Mesenchymal stem cell (in vitro differentiated cells and primary cell): ENCODE measurements around the gene PRLH.

Source experiments
- DNase-seq: peaks from one replicate; pipeline ENCODE4 v3.0.0-alpha.2; 2013
- H2AFZ ChIP-seq: one replicate; pipeline ENCODE4 v1.6.1; 2013; ENCODE audit warnings: low read depth, mild to moderate bottlenecking, control low read depth, inconsistent platforms, low read length, moderate library complexity
- H2AK5ac ChIP-seq: 2 replicates; pipeline ENCODE4 v1.6.1; 2013; ENCODE audit warnings: low read length, moderate library complexity, mild to moderate bottlenecking, inconsistent platforms; ENCODE audit not compliant: severe bottlenecking
- H2BK120ac ChIP-seq: one replicate; pipeline ENCODE4 v1.6.1; 2013; ENCODE audit warnings: low read depth, mild to moderate bottlenecking, inconsistent platforms, low read length, moderate library complexity
- H2BK12ac ChIP-seq, 2 experiments: one replicate each; pipeline ENCODE4 v1.6.1; 2013; ENCODE audit warnings: inconsistent platforms in 2 of 2, low read length in 2 of 2, mild to moderate bottlenecking in 2 of 2, moderate library complexity in 2 of 2, control low read depth in 1 of 2
- H2BK15ac ChIP-seq: one replicate; pipeline ENCODE4 v1.6.1; 2013; ENCODE audit warnings: mild to moderate bottlenecking, low read depth, inconsistent platforms; ENCODE audit not compliant: poor library complexity, severe bottlenecking
- H2BK5ac ChIP-seq: 2 replicates; pipeline ENCODE4 v1.6.1; 2013; ENCODE audit warnings: low read depth, mild to moderate bottlenecking, low read length, control low read depth, inconsistent platforms; ENCODE audit not compliant: poor library complexity, severe bottlenecking
- H3K14ac ChIP-seq, 2 experiments: one replicate each; pipeline ENCODE4 v1.6.1; 2013; ENCODE audit warnings: inconsistent platforms in 2 of 2, low read length in 2 of 2, control low read depth in 1 of 2, mild to moderate bottlenecking in 1 of 2, moderate library complexity in 1 of 2
- H3K18ac ChIP-seq, 2 experiments: one replicate each; pipeline ENCODE4 v1.6.1; 2013; ENCODE audit warnings: inconsistent platforms in 2 of 2, low read length in 2 of 2, control low read depth in 1 of 2, low read depth in 1 of 2, mild to moderate bottlenecking in 1 of 2
- H3K23ac ChIP-seq, 2 experiments: one replicate each; pipeline ENCODE4 v1.6.1; 2013; ENCODE audit warnings: inconsistent platforms in 2 of 2, low read length in 2 of 2, mild to moderate bottlenecking in 2 of 2, moderate library complexity in 2 of 2, control low read depth in 1 of 2
- H3K27ac ChIP-seq: 2 replicates; pipeline ENCODE4 v1.5.1; 2013; ENCODE audit warnings: mild to moderate bottlenecking, moderate library complexity, low read length, control low read depth, inconsistent platforms; ENCODE audit not compliant: poor library complexity, severe bottlenecking
- H3K27me3 ChIP-seq, 2 experiments: 2 replicates each; pipeline versions ENCODE4 v1.6.1 to v1.7.0; 2013; ENCODE audit warnings: low read length in 2 of 2, mild to moderate bottlenecking in 2 of 2, moderate library complexity in 2 of 2, control low read depth in 1 of 2, inconsistent platforms in 1 of 2; ENCODE audit not compliant: control insufficient read depth in 1 of 2, insufficient read depth in 1 of 2
- H3K36me3 ChIP-seq, 2 experiments: 2 replicates each; pipeline versions ENCODE4 v1.6.1 to v1.7.0; 2013; ENCODE audit warnings: low read length in 2 of 2, control low read depth in 1 of 2, inconsistent platforms in 1 of 2, low read depth in 1 of 2, mild to moderate bottlenecking in 1 of 2; ENCODE audit not compliant: insufficient read depth in 2 of 2, control insufficient read depth in 1 of 2
- H3K4ac ChIP-seq, 2 experiments: one replicate each; pipeline ENCODE4 v1.6.1; 2013; ENCODE audit warnings: inconsistent platforms in 2 of 2, low read length in 2 of 2, mild to moderate bottlenecking in 2 of 2, moderate library complexity in 2 of 2, control low read depth in 1 of 2, low read depth in 1 of 2
- H3K4me1 ChIP-seq: 2 replicates; pipeline ENCODE4 v1.6.1; 2013; ENCODE audit warnings: low read depth, low read length, control low read depth; ENCODE audit not compliant: control insufficient read depth, insufficient read depth
- H3K4me2 ChIP-seq: 2 replicates; pipeline ENCODE4 v1.6.1; 2013; ENCODE audit warnings: low read length, mild to moderate bottlenecking, inconsistent platforms; ENCODE audit not compliant: poor library complexity, severe bottlenecking
- H3K4me3 ChIP-seq, 2 experiments: 2 replicates each; pipeline versions ENCODE4 v1.5.1 to v1.7.0; 2013; ENCODE audit warnings: low read length in 2 of 2, mild to moderate bottlenecking in 2 of 2, control low read depth in 1 of 2, low read depth in 1 of 2; ENCODE audit not compliant: insufficient read depth in 1 of 2
- H3K79me1 ChIP-seq: replicated peaks from 2 replicates; pipeline ENCODE4 v1.6.1; 2013; ENCODE audit warnings: mild to moderate bottlenecking, control low read depth, low read length, inconsistent platforms; ENCODE audit not compliant: poor library complexity, severe bottlenecking
- H3K9ac ChIP-seq: 2 replicates; pipeline ENCODE4 v1.7.0; 2013; ENCODE audit warnings: mild to moderate bottlenecking, low read length, moderate library complexity
- H3K9me3 ChIP-seq: 2 replicates; pipeline ENCODE4 v1.7.0; 2013; ENCODE audit warnings: mild to moderate bottlenecking, low read length; ENCODE audit not compliant: control insufficient read depth
- H4K8ac ChIP-seq: one replicate; pipeline ENCODE4 v1.6.1; 2013; ENCODE audit warnings: inconsistent platforms, mild to moderate bottlenecking, low read length, moderate library complexity
- H4K91ac ChIP-seq: one replicate; pipeline ENCODE4 v1.6.1; 2013; ENCODE audit warnings: mild to moderate bottlenecking, low read length, inconsistent platforms
- whole genome bisulfite sequencing: methylation state at CpG from one replicate; pipeline ENCODE4 v1.1.7; 2013; ENCODE audit warnings: mixed read lengths; 5-methylcytosine and 5-hydroxymethylcytosine counted together

PRLH gene

GRCh38 chr2:237570776-237571335 is 4.5 kb downstream of the PRLH start:
- H3K4me1 ChIP-seq: peaks cover 7% of the 10 kb centered on the region
- H3K27ac ChIP-seq: no peak overlapping the region
- H4K8ac ChIP-seq: no peak overlapping the region
- peak overlapping the region; percentile 6 for H2BK15ac ChIP-seq
- H2BK120ac ChIP-seq: no peak overlapping the region
- no peak overlapping the region for H2AFZ ChIP-seq
- H3K4me3 ChIP-seq: no peak overlapping the region
- H2AK5ac ChIP-seq: no peak overlapping the region
- H2BK5ac ChIP-seq: no peak overlapping the region
- no peak overlapping the region for H3K14ac ChIP-seq
- no peak overlapping the region for H3K23ac ChIP-seq
- H3K4ac ChIP-seq: peak overlapping the region in 1 of 2 experiments; percentile 37
- WGBS: 93% methylated on average over 9 of the region's 9 CpGs
- H3K27me3 ChIP-seq: no peaks in the 10 kb centered on the region
- H2BK12ac ChIP-seq: no peak overlapping the region
- H3K36me3 ChIP-seq: no peaks in the 10 kb centered on the region
- no peak for DNase-seq
- H3K18ac ChIP-seq: no peak overlapping the region
- no peaks in the 10 kb centered on the region for H3K9me3 ChIP-seq
- no peak overlapping the region for H4K91ac ChIP-seq
- H3K4me2 ChIP-seq: no peak overlapping the region
- no peaks in the 10 kb centered on the region for H3K79me1 ChIP-seq
- no peak overlapping the region for H3K9ac ChIP-seq

DNA sequence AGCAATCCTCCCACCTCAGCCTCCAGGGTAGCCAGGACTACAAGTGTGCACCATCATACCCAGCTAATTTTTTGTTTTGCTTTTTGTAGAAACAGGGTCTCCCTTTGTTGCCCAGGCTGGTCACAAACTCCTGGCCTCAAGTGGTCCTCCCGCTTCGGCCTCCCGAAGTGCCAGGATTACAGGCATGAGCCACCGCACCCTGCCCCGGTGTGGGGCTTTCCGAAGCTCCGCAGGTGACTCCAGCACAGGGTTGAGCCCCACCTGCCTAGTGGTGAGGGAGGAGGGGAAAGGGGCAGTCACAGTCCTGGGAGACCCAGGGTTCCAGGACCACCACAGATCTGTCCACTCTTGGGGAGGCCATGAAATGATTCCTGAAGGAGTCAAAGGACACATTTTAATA is 5.2 kb downstream of the PRLH start:
- no peaks in the 10 kb centered on the region for H3K36me3 ChIP-seq
- H3K27ac ChIP-seq: no peak overlapping the region
- DNase-seq: no peak
- H2BK120ac ChIP-seq: no peak overlapping the region
- H2AFZ ChIP-seq: peak overlapping the region; percentile 3
- H2BK15ac ChIP-seq: no peak overlapping the region
- peak overlapping the region; percentile 24 to 37 for H3K4ac ChIP-seq
- peak overlapping the region; percentile 94 for H4K91ac ChIP-seq
- no peak overlapping the region for H3K4me2 ChIP-seq
- no peak overlapping the region for H3K14ac ChIP-seq
- H2AK5ac ChIP-seq: peak overlapping the region; percentile 42
- H3K9ac ChIP-seq: peak overlapping the region; percentile 67
- H3K27me3 ChIP-seq: peaks cover 0 to 5% of the 10 kb centered on the region in 2 experiments
- H4K8ac ChIP-seq: peak overlapping the region; percentile 71
- H2BK5ac ChIP-seq: no peak overlapping the region
- H2BK12ac ChIP-seq: peak overlapping the region; percentile 11 to 81
- no peaks in the 10 kb centered on the region for H3K9me3 ChIP-seq
- peak overlapping the region; percentile 38 to 77 for H3K18ac ChIP-seq
- H3K4me1 ChIP-seq: peaks cover 7% of the 10 kb centered on the region
- WGBS: 93% methylated on average over 7 of the region's 7 CpGs
- no peak overlapping the region for H3K23ac ChIP-seq
- no peaks in the 10 kb centered on the region for H3K79me1 ChIP-seq
- H3K4me3 ChIP-seq: no peak overlapping the region

GRCh38 chr2:237572021-237572741 is 5.8 kb downstream of the PRLH start:
- DNase-seq: peak; percentile 88
- Histone ChIP-seq H2BK12ac (peak overlapping the region; percentile 60 to 75), H3K18ac (peak overlapping the region; percentile 11 to 79), H3K4me3 (peak overlapping the region in 1 of 2 experiments; percentile 58), H3K4me2 (peak overlapping the region; percentile 77), H3K9ac (peak overlapping the region; percentile 67), H3K9me3 (no peaks in the 10 kb centered on the region), H2AFZ (no peak overlapping the region), H2BK5ac (no peak overlapping the region), H4K8ac (peak overlapping the region; percentile 83), H3K23ac (peak overlapping the region in 1 of 2 experiments; percentile 23), H3K14ac (peak overlapping the region in 1 of 2 experiments; percentile 44), H2BK120ac (no peak overlapping the region), H2BK15ac (no peak overlapping the region), H2AK5ac (peak overlapping the region; percentile 15), H3K36me3 (no peaks in the 10 kb centered on the region), H3K27ac (no peak overlapping the region), H3K4me1 (peaks cover 7% of the 10 kb centered on the region), H3K27me3 (peaks cover 0 to 10% of the 10 kb centered on the region in 2 experiments), H3K4ac (peak overlapping the region; percentile 39 to 74), H4K91ac (peak overlapping the region; percentile 55), H3K79me1 (no peaks in the 10 kb centered on the region)
- WGBS: 17% methylated on average over 24 of the region's 24 CpGs

DNA sequence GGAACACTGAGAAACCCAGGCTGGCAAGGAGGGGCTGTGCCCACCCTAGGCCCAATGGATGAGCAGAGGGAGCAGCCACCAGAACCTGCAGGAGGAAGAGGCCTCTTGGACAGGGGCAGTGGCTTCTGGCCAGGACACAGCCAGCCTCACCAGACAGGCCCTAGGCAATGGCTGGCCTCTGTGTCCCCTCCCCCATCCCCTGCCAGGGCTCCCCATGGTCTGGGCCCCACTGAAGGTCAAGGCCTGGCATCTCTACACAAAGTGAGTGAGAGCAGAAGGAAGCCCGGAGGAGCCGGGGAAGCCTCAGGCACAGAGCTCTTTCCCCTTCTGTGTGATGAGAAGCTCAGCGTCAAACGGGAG is 6.3 kb downstream of the PRLH start:
- 87% methylated on average over 4 of the region's 4 CpGs for WGBS
- H2BK5ac ChIP-seq: no peak overlapping the region

More for the DNA sequence above, 6.3 kb downstream of the PRLH start:
- DNase-seq: no peak
- Histone ChIP-seq H3K4ac (peak overlapping the region; percentile 39 to 74), H3K79me1 (no peaks in the 10 kb centered on the region), H4K91ac (peak overlapping the region; percentile 55), H4K8ac (peak overlapping the region; percentile 83), H3K36me3 (no peaks in the 10 kb centered on the region), H2BK15ac (no peak overlapping the region), H2BK12ac (peak overlapping the region; percentile 4 to 73), H3K9ac (peak overlapping the region; percentile 67), H3K27me3 (peaks cover 0 to 11% of the 10 kb centered on the region in 2 experiments), H2AFZ (no peak overlapping the region), H3K4me2 (no peak overlapping the region), H2BK120ac (no peak overlapping the region), H3K4me3 (no peak overlapping the region), H3K23ac (peak overlapping the region in 1 of 2 experiments; percentile 23), H3K27ac (no peak overlapping the region), H3K9me3 (no peaks in the 10 kb centered on the region), H3K4me1 (peaks cover 7% of the 10 kb centered on the region), H3K14ac (peak overlapping the region in 1 of 2 experiments; percentile 62), H2AK5ac (peak overlapping the region; percentile 15), H3K18ac (peak overlapping the region; percentile 11 to 79)
